Mesenteric fat pad (tissue), 1 donor: ENCODE measurements around the gene SPDYE18. TPM values are rescaled to one million over a fixed set of nuclear protein-coding genes. Genes with fewer than 3 reads are reported as not detected.
"Not testable (repeated sequence)": the region's sequence is repeated elsewhere in the genome, so short reads cannot be mapped to it uniquely, and the experiment has no call there.

Experiments used
- DNase-seq: peaks from one replicate; pipeline ENCODE4 v3.0.0-alpha.2; 2020; ENCODE audit warnings: low spot score
- total RNA-seq: library from RNA; stranded (reverse); fragmentation: NEBNext Ultra II Directional; extraction: Animal tissue kit (Norgen Biotek cat#: 25700); gene quantifications from one replicate; pipeline ENCODE4 v1.2.1, GENCODE V29; 2021
- donor health status: DM: yes; HTN: yes; CAD: no.

Gene SPDYE18
- total RNA-seq, 1 donor from 2014 or later, result 0.42 TPM

GRCh38 chr7:77006127-77007110 lies 55.9 kb downstream of the SPDYE18 start:
- DNase-seq, result peak; percentile 77

GRCh38 chr7:77005461-77006057 lies 56.8 kb downstream of the SPDYE18 start:
- peak; percentile 65 for DNase-seq

GRCh38 chr7:77004151-77004550 lies 58.2 kb downstream of the SPDYE18 start:
- peak; percentile 12 for DNase-seq

GRCh38 chr7:77003241-77003640 lies 59.1 kb downstream of the SPDYE18 start:
- DNase-seq, result peak; percentile 47

GRCh38 chr7:77002678-77003233 lies 59.6 kb downstream of the SPDYE18 start:
- peak; percentile 71 for DNase-seq

- not testable (repeated sequence) for DNase-seq
These were observed 60.3 kb downstream of the SPDYE18 start for GRCh38 chr7:77002104-77002503.

Other genes with a start within 250 kb of the SPDYE18 start
- not detected for gene SPDYE17, start 30.2 kb downstream of the SPDYE18 start, total RNA-seq
- 11.4 TPM for gene CCDC146, start 60.1 kb upstream of the SPDYE18 start, total RNA-seq
- gene FGL2, start 137.3 kb upstream of the SPDYE18 start, total RNA-seq, result 34.4 TPM